Measurements from ENCODE around the gene TBX22. TPM values are rescaled to one million over a fixed set of nuclear protein-coding genes. Genes with fewer than 3 reads are reported as not detected.
"Not testable (repeated sequence)": the region's sequence is repeated elsewhere in the genome, so short reads cannot be mapped to it uniquely, and the experiment has no call there.

TBX22 gene
- under 1 TPM in 2 of 5 donors, not detected in 3; 0.08 to 0.12 TPM for polyA plus RNA-seq (ENCODE audit: insufficient read depth in 1 of 5, insufficient read length in 5 of 5, low replicate concordance in 1 of 5)
- long read RNA-seq, donor 1: 0 reads
- long read RNA-seq, donor 2: 0 reads
- long read RNA-seq, donor 3: 0 reads
- long read RNA-seq, donor 4: 0 reads
- long read RNA-seq, donor 5: 0 reads
- long read RNA-seq, donor 6: 0 reads
- long read RNA-seq, donor 7: 0 reads
- long read RNA-seq, donor 8: 0 reads

- no peak for DNase-seq
These were observed at the start of gene TBX22 for GRCh38 chrX:80014141-80014940. TBX22 (plus strand) TSS chrX:80014753; CDS start chrX:80022270, 7,517 bp downstream.

GRCh38 chrX:79975605-79976004, 38.9 kb upstream of the TBX22 start:
- no peak for DNase-seq

GRCh38 chrX:80004458-80004857, 10.1 kb upstream of the TBX22 start:
- no peak for DNase-seq

GRCh38 chrX:80011522-80011921, 3.0 kb upstream of the TBX22 start:
- no peak for DNase-seq

GRCh38 chrX:80016182-80016581, 1.6 kb downstream of the TBX22 start:
- no peak for DNase-seq

- no peak for DNase-seq
These were observed 7.1 kb downstream of the TBX22 start for GRCh38 chrX:80021621-80022020.

GRCh38 chrX:80022363-80023031, 7.9 kb downstream of the TBX22 start:
- no peak for DNase-seq

GRCh38 chrX:80026116-80026515, 11.6 kb downstream of the TBX22 start:
- no peak for DNase-seq

- DNase-seq: not testable (repeated sequence)
These were observed 51.6 kb downstream of the TBX22 start for GRCh38 chrX:80066156-80066555.

- not testable (repeated sequence) for DNase-seq
These were observed 61.1 kb downstream of the TBX22 start for GRCh38 chrX:80075625-80076024.

Data from right lung (tissue), 10 donors.